GM12892 (cell line): ENCODE data around the gene UNC13A.

Experiments
- POLR2A ChIP-seq: IDR thresholded peaks from 2 replicates; pipeline ENCODE4 v1.6.1; 2011; ENCODE audit warnings: low read depth, low read length, control low read depth
- POLR2AphosphoS5 ChIP-seq: IDR thresholded peaks from 2 replicates; pipeline ENCODE4 v1.6.1; 2011; ENCODE audit warnings: low read depth, low read length, control low read depth
- TAF1 ChIP-seq: IDR thresholded peaks from 2 replicates; pipeline ENCODE4 v1.6.1; 2011; ENCODE audit warnings: low read depth, mild to moderate bottlenecking, control low read depth, low read length, borderline replicate concordance

GRCh38 chr19:17722655-17723240, 34.6 kb upstream of the UNC13A start:
- TF ChIP-seq POLR2AphosphoS5 (no peak), POLR2A (no peak), TAF1 (no peak)
